GM21717 (cell line): ENCODE data around the gene PRLR.
"Not testable (repeated sequence)": the region's sequence is repeated elsewhere in the genome, so short reads cannot be mapped to it uniquely, and the experiment has no call there.

ENCODE experiments used
- ATAC-seq: cut with Tn5 transposase; IDR thresholded peaks from one replicate; pipeline ENCODE4 v1.9.1; 2021; ENCODE audit warnings: mild to moderate bottlenecking, moderate library complexity; ENCODE audit not compliant: unreplicated experiment

Gene PRLR

DNA sequence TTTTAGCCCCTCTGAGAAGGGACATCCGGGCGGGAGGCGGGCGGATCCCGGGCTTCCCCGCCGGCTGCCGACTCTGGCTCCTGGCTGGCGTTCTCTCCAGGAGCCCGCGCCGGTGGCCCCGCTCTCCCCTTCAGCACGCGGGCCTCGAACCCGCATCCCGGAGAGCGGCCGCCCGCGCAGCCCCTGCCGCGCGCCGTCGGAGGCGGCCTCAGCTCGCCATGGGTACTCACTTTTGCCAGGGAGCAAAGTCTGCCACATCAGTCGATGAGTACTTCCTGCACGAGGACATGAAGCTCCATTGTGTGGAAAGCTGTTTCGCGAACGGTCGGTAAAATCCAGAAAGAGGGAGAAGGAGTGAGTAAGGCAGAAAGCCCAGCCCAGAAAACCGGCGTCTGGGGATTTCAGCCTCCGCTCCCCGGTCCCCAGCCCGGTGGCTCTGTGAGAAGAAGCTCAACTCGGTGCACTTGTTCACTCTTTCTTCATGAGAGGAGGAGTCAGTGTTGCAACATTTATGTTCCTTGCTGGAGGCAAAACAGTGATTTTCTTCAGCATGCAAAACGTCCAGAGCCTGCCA lies at the start of gene PRLR:
TSS of gene PRLR (minus strand) at position 450 of the 574 bp plus-strand sequence. CDS start 140,867 bp downstream, outside the sequence.
- peak; percentile 20 for ATAC-seq

DNA sequence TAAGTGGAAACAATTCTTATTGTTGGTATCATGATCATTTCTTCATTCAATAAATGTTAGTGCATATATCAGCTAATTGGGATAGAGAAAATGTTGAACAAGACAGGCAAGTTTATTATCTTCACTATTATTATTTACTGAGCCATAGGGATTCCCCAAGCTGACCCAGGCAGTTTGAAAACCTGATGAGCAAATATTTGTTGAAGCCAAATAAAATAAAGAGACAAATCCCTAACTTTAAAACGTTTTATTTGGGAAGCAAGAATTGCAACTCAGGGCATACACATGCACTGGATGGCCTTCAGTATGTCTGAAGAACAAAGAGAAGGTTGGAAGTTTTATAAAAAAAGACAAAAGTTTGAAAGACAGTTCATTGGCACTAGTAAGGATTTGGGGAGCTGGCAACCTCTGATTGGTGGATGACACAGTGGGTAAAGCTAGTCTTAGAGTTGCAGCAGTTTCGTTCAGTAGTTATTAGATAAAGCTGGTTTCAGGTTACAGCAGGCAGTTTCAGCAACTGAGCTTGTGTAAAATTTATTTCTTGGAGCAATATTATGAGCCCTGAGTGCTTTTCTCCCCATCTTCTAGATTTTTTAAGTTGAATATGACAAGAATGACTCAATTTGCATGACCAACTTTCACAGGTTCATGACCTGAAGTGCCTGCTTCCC lies 44.7 kb upstream of the PRLR start:
- ATAC-seq, result no peak

DNA sequence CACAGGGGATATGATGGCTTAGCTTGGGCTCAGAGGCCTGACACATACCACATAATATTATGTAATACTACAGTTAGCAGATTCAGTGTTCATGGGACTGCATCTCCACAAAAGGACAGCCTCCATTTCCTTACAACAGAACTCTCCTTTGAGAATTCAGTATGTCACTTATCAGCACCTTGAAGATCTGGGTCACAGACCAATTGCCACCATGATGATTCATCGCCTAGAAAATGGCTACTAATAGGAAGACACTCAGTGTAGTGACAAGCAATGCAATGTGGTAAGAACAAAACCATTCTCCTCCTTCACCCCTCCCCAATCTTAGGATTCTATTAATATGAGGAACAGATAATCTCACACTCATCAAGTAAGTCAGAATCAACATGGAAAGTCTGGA lies 38.7 kb upstream of the PRLR start:
- ATAC-seq, result no peak

GRCh38 chr5:35266276-35266675 lies 36.0 kb upstream of the PRLR start:
- ATAC-seq, result no peak

DNA sequence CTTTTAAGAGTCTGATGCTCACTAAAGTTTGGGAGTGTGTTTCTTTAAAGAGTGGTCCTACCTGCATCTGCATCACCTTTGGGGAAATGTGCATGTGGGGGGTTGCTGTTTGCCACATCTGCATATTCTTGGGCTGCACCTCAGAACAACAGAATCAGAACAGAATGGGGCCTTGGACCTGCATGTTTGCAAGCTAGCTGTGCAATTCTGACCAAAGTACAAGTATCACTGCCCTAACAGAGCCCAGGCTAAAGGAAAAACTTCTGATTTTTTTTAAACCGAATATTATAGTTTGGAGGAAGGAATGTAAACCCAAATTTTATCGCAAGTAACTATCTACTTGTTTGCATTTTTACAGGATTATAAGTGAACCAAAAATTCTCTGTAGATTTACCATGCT lies 34.2 kb upstream of the PRLR start:
- ATAC-seq, result no peak

DNA sequence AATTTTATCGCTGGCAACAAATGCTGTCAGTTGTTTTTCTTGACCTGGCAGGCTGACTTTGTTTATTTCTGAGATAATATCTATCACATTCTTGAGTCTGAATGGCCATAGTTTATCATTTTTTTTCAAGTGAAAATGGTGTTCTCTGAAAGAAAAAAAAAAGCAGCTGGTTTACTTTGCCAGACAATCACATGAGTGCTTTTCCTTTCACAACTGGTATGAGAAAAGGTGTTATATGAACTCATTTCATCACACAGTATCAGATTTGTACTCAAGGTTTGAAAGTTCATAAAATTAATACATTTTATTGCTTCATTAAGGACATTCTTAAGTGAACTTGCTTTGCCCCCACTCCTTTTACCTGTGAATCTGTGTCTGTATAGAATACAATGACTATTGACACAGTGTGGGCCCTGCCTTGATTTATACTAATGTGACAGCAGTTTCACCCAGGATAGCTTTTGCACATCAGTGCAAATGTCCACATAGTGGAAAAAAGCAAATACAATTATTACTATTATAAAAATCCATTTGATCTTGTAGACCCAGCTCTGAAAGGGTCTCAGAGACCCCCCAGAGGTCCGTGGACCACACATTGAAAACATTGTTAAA lies 33.1 kb upstream of the PRLR start:
- no peak for ATAC-seq

DNA sequence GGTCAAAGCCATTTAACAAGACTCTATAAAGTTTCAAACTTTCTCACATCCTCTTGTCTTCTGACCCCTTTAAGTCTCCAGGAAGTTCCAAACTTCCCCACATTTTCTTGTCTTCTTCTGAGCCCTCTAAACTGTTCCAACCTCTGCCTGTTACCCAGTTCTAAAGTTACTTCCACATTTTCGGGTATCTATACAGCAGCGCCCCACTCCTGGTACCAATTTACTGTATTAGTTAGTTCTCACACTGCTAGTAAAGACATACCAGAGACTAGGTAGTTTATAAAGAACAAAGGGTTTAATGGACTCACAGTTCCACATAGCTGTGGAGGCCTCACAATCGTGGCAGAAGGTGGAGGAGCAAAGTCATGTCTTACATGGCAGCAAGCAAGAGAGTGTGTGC lies 23.3 kb upstream of the PRLR start:
- no peak for ATAC-seq

GRCh38 chr5:35252963-35253362 lies 22.7 kb upstream of the PRLR start:
- ATAC-seq, result no peak

GRCh38 chr5:35248843-35249780 lies 18.8 kb upstream of the PRLR start:
- no peak for ATAC-seq

- ATAC-seq, result no peak
These were observed 17.4 kb upstream of the PRLR start for GRCh38 chr5:35247648-35248034.

GRCh38 chr5:35246900-35247647 lies 16.8 kb upstream of the PRLR start:
- ATAC-seq, result no peak

DNA sequence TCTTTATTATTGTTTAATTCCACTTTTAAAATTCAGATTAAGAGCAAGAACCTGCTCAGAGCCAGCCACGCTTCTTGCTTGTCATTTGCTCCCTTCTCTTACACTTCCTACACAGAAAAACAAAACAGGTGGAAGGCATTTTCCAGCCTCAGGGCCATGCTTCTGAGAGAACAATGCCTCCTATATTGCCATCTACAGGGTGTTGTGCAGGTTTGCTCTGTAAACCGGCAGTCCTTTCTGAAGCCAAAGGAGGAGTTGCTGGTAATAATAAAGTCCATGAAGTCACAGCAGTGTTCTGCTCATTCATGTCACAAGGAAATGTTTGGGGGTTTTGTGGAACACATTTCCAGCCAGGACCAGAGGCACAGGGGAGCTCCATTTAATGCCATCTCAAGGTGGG lies 16.1 kb upstream of the PRLR start:
- ATAC-seq, result no peak

- ATAC-seq, result not testable (repeated sequence)
These were observed 15.1 kb upstream of the PRLR start for GRCh38 chr5:35245371-35245770.

DNA sequence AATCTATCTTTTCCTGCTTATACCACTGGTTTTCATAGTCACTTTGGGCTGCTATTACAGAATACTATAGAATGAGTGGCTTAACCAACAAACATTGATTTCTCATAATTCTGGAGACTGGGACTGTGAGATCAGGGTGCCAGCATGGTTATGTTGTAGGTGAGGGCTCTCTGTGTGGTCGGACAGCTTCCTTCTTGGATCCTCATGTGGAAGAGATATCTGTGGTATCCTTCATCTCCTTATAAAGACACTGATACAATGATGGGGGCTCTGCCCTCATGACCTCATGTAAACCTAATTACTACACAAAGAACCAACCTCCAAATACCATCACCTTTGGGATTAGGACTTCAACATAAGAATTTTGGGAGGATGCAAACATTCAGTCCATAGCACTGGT lies 13.9 kb upstream of the PRLR start:
- no peak for ATAC-seq

DNA sequence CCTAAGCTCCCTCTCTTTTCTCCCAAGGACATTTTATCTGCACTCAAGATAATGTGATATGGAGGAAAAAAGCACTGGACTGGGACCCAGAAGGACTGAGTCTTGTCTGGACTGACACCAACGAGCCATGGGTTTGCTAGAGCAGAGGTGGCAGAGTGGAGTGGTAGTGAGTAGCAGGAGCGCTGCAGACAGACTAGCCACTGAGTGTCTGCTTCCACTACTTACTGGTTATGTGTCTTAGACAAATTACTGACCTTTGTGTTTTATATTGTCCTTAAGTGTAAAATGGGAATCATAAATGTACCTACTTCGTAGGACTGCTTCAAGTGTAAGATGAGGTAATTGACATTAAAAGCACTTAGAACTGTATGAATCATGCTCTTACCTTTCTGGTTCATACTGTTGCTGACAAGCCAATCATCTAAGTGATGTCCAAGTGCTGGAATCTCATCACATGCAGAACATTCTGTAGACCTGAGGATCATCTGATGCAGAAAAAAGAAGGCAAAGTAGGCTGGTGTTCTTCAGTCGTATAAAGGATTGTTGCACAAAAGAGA lies 12.5 kb upstream of the PRLR start:
- ATAC-seq, result no peak

- no peak for ATAC-seq
These were observed 10.6 kb upstream of the PRLR start for GRCh38 chr5:35240892-35241291.

GRCh38 chr5:35239911-35240610 lies 9.8 kb upstream of the PRLR start:
- no peak for ATAC-seq

DNA sequence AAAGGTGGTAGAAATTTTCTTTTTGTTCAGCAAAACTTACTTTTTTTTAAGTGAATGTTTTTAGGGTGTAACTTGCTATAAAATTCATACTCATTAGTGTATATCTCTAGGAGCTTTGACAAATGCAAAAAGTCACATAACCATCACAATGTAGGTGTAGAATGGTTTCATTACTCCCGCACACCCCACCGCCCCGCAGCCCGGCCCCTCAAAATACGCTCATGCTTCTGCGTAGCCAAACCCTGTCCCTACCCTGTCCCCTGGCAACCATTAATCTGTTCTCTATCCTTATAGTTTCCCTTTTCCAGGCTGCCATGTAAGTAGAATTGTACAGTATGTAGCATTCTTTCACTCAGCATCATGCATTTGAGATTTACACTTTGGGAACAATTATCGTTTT lies 9.2 kb upstream of the PRLR start:
- ATAC-seq, result no peak

DNA sequence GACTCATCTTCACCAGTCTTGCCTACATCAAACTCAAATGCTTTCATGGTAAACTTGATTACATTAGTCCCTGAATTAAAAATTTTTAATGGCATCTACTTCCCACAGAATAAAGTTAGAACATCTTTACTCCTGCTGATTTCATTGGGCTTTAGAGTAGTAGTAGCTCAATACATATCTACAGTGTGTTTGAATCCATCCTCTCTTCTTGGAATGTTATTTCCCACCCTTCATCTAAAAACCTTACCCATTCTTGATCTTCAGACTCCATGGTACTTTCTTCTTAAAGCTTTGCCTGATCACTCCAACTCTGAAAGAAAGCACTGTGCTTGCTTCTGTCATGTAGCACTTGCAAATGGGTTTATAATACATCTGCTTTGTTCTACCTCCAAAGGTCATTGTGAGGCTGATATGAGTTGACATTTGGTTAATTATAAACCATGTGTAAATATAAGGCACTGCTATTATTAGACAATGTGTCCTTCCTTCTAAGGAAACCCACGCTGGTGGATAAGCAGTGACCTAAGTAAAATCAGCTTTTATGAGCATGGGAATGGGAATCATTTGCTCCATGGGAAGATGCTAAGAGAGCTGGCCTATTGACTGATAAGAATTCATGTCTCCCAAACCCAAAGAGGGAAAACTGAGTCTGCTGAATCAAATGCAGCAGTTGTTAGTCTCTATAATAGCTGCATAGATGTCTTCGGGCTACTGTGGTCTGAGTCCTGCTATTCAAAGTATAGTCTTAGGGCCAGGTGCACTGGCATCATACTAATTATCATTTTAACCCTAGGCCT lies 7.5 kb upstream of the PRLR start:
- no peak for ATAC-seq
